Measurements from ENCODE around the gene TSSK1B.

DNA sequence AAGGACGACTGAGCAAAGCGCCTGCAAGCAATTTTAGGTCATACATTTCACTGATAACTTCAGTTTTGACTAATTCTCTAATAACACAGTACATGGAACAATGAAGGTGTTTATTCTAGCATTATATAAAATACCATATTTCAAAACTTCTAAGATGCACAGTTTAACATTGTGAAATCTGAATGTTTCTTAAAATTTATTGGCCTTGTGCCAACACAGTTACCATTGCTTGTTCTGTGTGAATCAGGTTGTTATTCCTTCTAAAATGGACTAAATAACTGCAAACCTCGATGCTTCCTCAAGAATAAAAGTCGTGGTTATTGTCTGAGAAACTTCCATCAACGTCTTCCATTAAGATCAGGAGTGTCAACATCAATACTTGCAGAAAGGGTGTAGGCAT lies 45.5 kb upstream of the TSSK1B start:
- no peak for TF ChIP-seq CTCF (IDR thresholded peaks at IDR 0.05)
- TF ChIP-seq POLR2A (IDR thresholded peaks at IDR 0.05), result no peak

All from Peyer's patch (tissue), 4 donors.